Measurements from ENCODE around the gene CSAD.

Gene CSAD

DNA sequence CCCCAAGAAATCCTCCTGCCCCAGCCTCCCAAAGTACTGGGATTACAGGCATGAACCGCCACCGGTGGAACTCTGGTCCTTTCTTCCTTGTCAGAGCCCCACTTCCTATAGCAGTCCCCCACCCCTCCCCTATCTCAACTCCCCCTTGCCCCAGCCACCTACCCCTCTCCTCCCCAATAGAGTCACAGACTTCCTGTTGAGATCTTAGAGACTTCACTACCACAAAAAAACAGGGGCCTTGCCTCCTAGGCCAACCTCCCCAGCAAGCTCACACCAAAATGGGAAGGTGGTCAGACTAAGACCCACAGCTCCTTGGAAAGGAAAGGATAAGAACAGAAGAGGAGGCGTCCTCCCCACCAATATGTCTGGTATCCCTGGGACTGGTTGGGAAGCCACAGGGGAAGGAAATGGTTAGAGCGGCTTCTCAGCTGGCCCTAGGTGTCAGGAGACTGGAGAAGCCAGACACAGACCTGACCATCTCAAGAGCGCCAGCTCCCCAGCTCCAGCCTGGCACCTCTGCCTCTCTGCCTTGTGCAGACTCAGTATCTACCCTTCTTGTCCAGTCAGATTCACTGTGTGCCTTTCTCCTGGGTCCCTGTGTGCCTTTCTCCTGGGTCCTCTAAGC lies 17.9 kb upstream of the CSAD start:
- H3K4me3 ChIP-seq (ENCODE audit: low read depth, low read length), result no peak overlapping the region
- no peak overlapping the region for H2AFZ ChIP-seq (ENCODE audit: low read length, unreplicated experiment)
- no peaks in the 10 kb centered on the region for H3K27me3 ChIP-seq (ENCODE audit: insufficient read depth, low read length)
- no peaks in the 10 kb centered on the region for H3K79me2 ChIP-seq (ENCODE audit: control insufficient read depth, insufficient read depth, low read length, unreplicated experiment)
- no peaks in the 10 kb centered on the region for H3K36me3 ChIP-seq (ENCODE audit: insufficient read depth, low read length)
- no peak overlapping the region for H3K27ac ChIP-seq (ENCODE audit: low read depth, low read length)
- no peaks in the 10 kb centered on the region for H3K4me1 ChIP-seq (ENCODE audit: control insufficient read depth, insufficient read depth, low read length, unreplicated experiment)

DNA sequence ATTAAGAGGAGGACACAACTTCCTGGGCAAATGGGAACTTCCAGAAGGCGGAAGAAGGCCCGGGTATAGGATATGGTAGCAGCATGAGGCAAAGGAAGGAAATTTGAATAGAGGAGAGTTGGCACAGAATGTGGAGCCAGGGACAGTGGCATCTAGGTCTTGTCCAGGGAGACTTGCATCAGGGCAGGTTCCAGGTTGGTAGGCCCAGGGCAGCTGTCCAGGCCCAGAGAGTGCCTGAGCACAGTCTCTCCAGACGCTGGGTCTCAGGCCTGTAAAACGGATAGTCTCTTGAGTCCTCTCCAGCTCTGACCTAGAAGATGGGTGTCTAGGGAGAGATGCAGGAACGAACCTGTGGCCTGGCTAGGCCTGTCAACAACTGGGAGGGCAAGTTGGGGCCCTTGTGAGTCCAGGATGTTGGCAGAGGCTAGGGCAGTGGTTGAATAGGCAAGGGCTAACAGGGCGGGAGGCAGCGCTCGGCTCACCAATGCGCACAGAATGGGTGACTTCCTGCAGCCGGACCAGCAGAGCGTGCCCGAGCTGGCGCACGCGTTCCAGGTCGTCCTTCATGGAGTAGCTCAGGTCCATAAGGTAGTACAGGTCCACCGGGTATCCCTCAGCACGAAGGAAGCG lies 16.4 kb upstream of the CSAD start:
- Histone ChIP-seq H3K4me1 (ENCODE audit: control insufficient read depth, insufficient read depth, low read length, unreplicated experiment) (no peaks in the 10 kb centered on the region), H3K27ac (ENCODE audit: low read depth, low read length) (no peak overlapping the region), H2AFZ (ENCODE audit: low read length, unreplicated experiment) (no peak overlapping the region), H3K27me3 (ENCODE audit: insufficient read depth, low read length) (no peaks in the 10 kb centered on the region), H3K36me3 (ENCODE audit: insufficient read depth, low read length) (no peaks in the 10 kb centered on the region), H3K79me2 (ENCODE audit: control insufficient read depth, insufficient read depth, low read length, unreplicated experiment) (no peaks in the 10 kb centered on the region), H3K4me3 (ENCODE audit: low read depth, low read length) (no peak overlapping the region)

DNA sequence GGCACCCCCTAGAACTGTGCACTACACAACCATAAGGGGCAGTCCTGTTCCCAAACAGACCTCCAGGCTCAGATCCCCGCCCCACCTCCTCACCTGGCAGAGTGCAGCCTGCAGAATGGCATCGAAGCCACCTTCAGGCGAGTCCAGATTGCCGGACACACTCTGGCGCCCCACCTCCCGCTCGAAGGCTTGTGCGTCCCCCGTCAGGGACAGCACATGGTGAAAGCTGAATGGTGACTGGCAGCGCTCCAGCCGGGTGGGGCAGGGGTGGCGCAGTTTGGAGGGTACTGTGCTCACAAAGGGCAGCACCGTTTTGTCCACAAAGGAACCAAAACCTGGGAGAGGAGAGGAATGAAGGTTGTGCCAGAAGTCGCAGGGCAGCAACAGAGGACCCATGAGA lies 15.8 kb upstream of the CSAD start:
- H3K4me1 ChIP-seq (ENCODE audit: control insufficient read depth, insufficient read depth, low read length, unreplicated experiment), result no peaks in the 10 kb centered on the region
- no peaks in the 10 kb centered on the region for H3K79me2 ChIP-seq (ENCODE audit: control insufficient read depth, insufficient read depth, low read length, unreplicated experiment)
- no peak overlapping the region for H3K4me3 ChIP-seq (ENCODE audit: low read depth, low read length)
- H3K36me3 ChIP-seq (ENCODE audit: insufficient read depth, low read length), result no peaks in the 10 kb centered on the region
- no peak overlapping the region for H3K27ac ChIP-seq (ENCODE audit: low read depth, low read length)
- no peaks in the 10 kb centered on the region for H3K27me3 ChIP-seq (ENCODE audit: insufficient read depth, low read length)
- H2AFZ ChIP-seq (ENCODE audit: low read length, unreplicated experiment), result no peak overlapping the region

DNA sequence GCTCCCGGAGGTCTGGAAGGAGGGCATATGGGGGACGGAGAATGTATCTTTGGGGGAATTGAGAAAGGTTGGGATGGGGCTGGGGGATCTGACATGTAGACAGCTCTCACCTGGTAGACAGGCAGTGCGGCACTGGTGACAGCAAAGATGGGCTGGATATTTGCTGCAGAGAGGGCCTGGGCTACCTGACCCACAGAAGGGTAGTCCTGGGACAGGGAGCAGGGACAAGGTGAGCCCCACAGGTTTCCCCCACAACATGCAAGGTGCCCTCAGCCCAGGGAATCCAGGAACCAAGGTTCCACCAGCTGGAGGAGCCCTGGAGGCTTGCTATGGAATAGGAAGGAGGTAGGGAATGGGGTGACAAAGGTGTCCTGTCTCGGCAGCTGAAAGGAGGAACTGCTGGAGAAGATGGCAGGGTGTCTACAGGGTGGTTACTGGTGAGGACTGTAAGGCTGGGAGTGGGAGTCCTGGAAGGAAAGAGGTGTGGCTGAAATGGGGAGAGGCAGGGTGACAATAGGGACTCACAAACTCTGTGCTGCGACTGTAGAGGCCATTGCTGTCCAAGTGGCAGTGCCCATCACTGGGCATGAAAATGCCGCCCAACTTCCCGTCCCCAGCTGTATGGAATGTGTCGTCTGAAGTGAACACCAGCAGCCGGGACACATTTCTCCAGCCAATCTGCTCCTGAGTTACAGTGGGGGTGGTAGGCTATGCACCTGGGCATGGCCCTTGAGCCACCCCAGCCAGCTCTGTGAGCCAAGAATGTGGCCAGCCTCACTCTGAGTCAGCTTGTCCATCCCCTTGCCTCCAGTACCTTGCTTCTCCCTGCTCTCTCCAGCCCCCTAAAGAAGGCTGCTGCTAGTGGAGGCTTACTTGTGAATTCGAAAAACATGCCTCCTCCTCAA lies 15.0 kb upstream of the CSAD start:
- no peak overlapping the region for H3K4me3 ChIP-seq (ENCODE audit: low read depth, low read length)
- no peaks in the 10 kb centered on the region for H3K36me3 ChIP-seq (ENCODE audit: insufficient read depth, low read length)
- H3K27me3 ChIP-seq (ENCODE audit: insufficient read depth, low read length), result no peaks in the 10 kb centered on the region
- H3K27ac ChIP-seq (ENCODE audit: low read depth, low read length), result no peak overlapping the region
- H2AFZ ChIP-seq (ENCODE audit: low read length, unreplicated experiment), result no peak overlapping the region
- H3K4me1 ChIP-seq (ENCODE audit: control insufficient read depth, insufficient read depth, low read length, unreplicated experiment), result no peaks in the 10 kb centered on the region
- no peaks in the 10 kb centered on the region for H3K79me2 ChIP-seq (ENCODE audit: control insufficient read depth, insufficient read depth, low read length, unreplicated experiment)

DNA sequence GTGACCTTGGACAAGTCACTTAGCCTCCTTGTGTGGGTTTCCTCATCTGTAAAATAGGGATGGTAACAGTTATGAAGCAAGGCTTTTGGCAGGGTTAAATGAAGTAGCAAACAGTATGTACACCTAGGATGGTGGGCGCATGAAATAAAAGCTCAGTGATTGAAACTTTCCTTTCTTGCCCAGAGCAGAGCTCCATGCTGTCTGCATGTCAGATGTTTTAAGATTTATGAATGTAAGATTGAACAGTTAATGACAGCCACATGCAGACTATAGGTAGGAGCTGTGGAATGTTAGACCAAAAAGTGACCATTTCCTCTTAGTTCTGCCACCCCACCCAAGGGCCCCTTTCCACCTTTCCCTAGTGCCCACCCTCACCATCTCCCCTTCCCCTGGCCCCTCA lies 14.2 kb upstream of the CSAD start:
- H3K36me3 ChIP-seq (ENCODE audit: insufficient read depth, low read length), result no peaks in the 10 kb centered on the region
- H2AFZ ChIP-seq (ENCODE audit: low read length, unreplicated experiment), result no peak overlapping the region
- no peak overlapping the region for H3K4me3 ChIP-seq (ENCODE audit: low read depth, low read length)
- no peak overlapping the region for H3K27ac ChIP-seq (ENCODE audit: low read depth, low read length)
- H3K79me2 ChIP-seq (ENCODE audit: control insufficient read depth, insufficient read depth, low read length, unreplicated experiment), result no peaks in the 10 kb centered on the region
- no peaks in the 10 kb centered on the region for H3K27me3 ChIP-seq (ENCODE audit: insufficient read depth, low read length)
- H3K4me1 ChIP-seq (ENCODE audit: control insufficient read depth, insufficient read depth, low read length, unreplicated experiment), result no peaks in the 10 kb centered on the region

DNA sequence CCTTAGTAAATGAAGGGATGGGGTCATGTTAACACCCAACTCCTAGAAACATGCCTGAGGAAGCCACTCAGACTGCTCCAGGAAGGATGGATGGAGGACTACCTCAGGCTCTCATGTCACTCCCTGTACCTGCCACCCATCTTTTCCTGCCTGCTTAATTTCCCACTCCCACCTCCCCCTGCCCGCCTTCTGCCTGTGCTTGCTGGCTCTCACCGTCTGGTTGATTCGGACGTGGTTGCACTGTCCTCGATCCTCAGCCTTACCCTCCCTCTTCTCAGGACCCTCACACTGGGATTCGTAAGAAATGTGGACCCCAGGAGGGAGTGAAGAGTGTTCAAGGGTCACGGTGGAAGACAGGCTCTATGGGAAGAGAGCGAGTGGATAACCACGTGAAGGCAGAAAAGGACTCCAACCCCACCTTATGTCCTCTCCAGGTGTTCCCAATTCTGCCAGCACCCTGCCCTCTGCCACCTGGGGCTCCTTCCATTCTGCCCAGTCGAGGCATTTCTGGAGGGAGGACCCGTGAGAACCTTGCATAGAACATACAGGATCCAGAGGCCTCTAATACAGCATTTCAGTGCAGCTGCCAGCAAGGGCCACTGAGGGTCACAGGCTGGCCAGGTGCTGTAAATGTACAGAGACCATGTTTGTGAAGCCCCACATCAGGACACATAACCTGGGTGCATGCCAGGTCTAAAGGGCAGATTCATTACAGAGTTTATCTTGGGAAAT lies 13.4 kb upstream of the CSAD start:
- Histone ChIP-seq H3K79me2 (ENCODE audit: control insufficient read depth, insufficient read depth, low read length, unreplicated experiment) (no peaks in the 10 kb centered on the region), H3K4me1 (ENCODE audit: control insufficient read depth, insufficient read depth, low read length, unreplicated experiment) (peaks cover 6% of the 10 kb centered on the region), H3K4me3 (ENCODE audit: low read depth, low read length) (no peak overlapping the region), H2AFZ (ENCODE audit: low read length, unreplicated experiment) (no peak overlapping the region), H3K36me3 (ENCODE audit: insufficient read depth, low read length) (no peaks in the 10 kb centered on the region), H3K27me3 (ENCODE audit: insufficient read depth, low read length) (no peaks in the 10 kb centered on the region), H3K27ac (ENCODE audit: low read depth, low read length) (no peak overlapping the region)

DNA sequence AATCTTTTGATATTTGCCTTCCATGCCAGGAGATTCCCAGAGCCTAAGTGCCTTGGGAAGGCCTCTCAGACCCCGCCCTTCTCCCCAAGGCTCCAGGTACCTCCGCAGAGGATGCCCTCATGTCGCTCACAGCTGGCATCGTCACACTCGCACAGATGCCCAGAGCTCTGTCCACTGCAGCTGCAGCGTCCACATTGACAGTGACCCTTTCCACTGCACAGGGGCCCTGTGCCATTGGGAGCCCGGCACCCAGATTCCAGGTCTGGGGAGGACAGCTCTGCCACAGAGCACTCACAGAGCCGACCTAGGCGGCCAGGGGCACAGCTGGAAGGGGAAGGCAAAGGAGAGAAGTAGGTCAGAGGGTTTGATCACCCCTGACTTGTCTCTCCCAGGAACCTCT lies 12.3 kb upstream of the CSAD start:
- Histone ChIP-seq H3K79me2 (ENCODE audit: control insufficient read depth, insufficient read depth, low read length, unreplicated experiment) (no peaks in the 10 kb centered on the region), H3K4me1 (ENCODE audit: control insufficient read depth, insufficient read depth, low read length, unreplicated experiment) (peaks cover 8% of the 10 kb centered on the region), H3K36me3 (ENCODE audit: insufficient read depth, low read length) (no peaks in the 10 kb centered on the region), H3K4me3 (ENCODE audit: low read depth, low read length) (no peak overlapping the region), H2AFZ (ENCODE audit: low read length, unreplicated experiment) (no peak overlapping the region), H3K27ac (ENCODE audit: low read depth, low read length) (no peak overlapping the region), H3K27me3 (ENCODE audit: insufficient read depth, low read length) (no peaks in the 10 kb centered on the region)

DNA sequence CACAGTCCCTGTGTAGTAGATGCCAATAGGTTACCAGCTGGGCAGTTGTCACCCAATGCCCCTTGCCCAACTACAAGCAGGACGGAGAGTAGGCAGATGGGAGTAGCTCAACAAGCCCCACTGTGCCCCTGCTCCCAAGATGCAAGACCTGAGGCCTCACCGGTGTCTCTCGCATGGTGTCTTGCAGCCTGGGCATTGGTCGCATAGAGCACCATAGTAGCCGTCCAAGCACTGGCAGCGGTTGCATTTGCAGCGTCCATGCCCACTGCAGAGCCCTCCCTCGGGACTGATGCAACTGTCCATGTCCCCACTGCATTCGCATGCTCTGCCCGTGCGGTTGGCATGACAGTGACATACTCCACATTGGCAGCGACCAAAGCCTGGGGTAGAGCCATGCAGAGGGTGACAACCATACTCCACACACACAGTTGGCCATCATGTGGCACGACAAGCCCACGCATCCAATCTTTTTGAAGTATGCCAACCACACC lies 11.9 kb upstream of the CSAD start:
- Histone ChIP-seq H3K4me1 (ENCODE audit: control insufficient read depth, insufficient read depth, low read length, unreplicated experiment) (peaks cover 8% of the 10 kb centered on the region), H3K27me3 (ENCODE audit: insufficient read depth, low read length) (no peaks in the 10 kb centered on the region), H3K36me3 (ENCODE audit: insufficient read depth, low read length) (no peaks in the 10 kb centered on the region), H3K27ac (ENCODE audit: low read depth, low read length) (no peak overlapping the region), H3K79me2 (ENCODE audit: control insufficient read depth, insufficient read depth, low read length, unreplicated experiment) (no peaks in the 10 kb centered on the region), H3K4me3 (ENCODE audit: low read depth, low read length) (no peak overlapping the region), H2AFZ (ENCODE audit: low read length, unreplicated experiment) (no peak overlapping the region)

DNA sequence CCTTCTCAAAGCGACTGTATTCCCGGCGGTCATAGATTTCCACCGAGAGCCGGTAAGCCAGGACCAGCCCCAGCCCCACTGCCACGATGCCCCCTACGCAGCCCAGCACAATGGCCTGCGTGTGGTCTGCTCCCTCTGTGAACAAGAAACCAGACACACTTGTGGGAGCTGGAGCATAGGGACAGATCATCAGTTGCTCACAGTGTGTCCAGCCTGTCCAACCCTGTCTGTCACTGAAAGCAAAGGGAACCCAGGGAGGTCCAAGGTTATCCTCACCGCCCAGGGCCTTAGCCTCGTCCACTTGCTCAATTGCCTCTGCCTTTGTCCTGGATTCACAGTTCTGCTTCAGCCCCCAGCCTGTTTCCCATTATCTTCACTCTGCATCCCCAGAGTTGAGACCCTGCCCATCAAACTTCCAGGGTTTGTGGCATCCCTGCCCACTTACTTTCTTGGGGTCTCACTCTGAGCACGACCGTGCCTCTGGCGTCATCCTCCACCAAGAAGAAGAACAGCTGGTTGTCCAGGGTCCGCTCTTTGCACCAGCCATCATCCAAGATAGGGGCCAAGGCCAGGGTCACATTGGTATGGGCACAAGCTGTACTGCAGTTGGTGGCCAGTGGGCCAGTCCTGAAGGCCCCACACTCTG lies 11.3 kb upstream of the CSAD start:
- Histone ChIP-seq H2AFZ (ENCODE audit: low read length, unreplicated experiment) (no peak overlapping the region), H3K27me3 (ENCODE audit: insufficient read depth, low read length) (no peaks in the 10 kb centered on the region), H3K79me2 (ENCODE audit: control insufficient read depth, insufficient read depth, low read length, unreplicated experiment) (no peaks in the 10 kb centered on the region), H3K4me1 (ENCODE audit: control insufficient read depth, insufficient read depth, low read length, unreplicated experiment) (peaks cover 8% of the 10 kb centered on the region), H3K4me3 (ENCODE audit: low read depth, low read length) (no peak overlapping the region), H3K36me3 (ENCODE audit: insufficient read depth, low read length) (peaks cover 4% of the 10 kb centered on the region; the same call in 1 of the 2 replicates), H3K27ac (ENCODE audit: low read depth, low read length) (no peak overlapping the region)

Measured in ACC112 (cell line).